Activated T-cell treated with anti-CD3 and anti-CD28 coated beads, Interleukin-2, amount 50 U/mL, for 4 hours (primary cell): ENCODE data around the gene PARVA. TPM values are rescaled to one million over a fixed set of nuclear protein-coding genes. Genes with fewer than 3 reads are reported as not detected.

Source experiments
- ATAC-seq, 2 donors: fragments of 200-7000 bp; cut with Tn5 transposase; one replicate each; pipeline ENCODE4 v1.10.0; 2021
- DNase-seq: peaks from one replicate; pipeline ENCODE4 v3.0.0-alpha.2; 2020
- H3K27me3 Mint-ChIP-seq: one replicate; pipeline ENCODE4 v1.8.0; 2021; ENCODE audit warnings: low read depth, mixed read lengths
- H3K36me3 Mint-ChIP-seq: one replicate; pipeline ENCODE4 v1.8.0; 2022; ENCODE audit warnings: mixed read lengths; ENCODE audit not compliant: insufficient read depth
- H3K4me1 Mint-ChIP-seq: one replicate; pipeline ENCODE4 v1.8.0; 2021; ENCODE audit warnings: low read depth, mixed read lengths
- H3K4me3 Mint-ChIP-seq: one replicate; pipeline ENCODE4 v1.8.0; 2021; ENCODE audit warnings: mild to moderate bottlenecking, moderate library complexity, mixed read lengths
- H3K9me3 Mint-ChIP-seq: one replicate; pipeline ENCODE4 v1.8.0; 2021; ENCODE audit warnings: mixed read lengths
- total RNA-seq, 3 donors: library from RNA; stranded (reverse); gene quantifications; one replicate each; pipeline ENCODE4 v1.2.1, GENCODE V29; 2021

The PARVA gene
- total RNA-seq, 3 donors from 2014 or later, result 0.11 to 0.76 (median 0.15) TPM

- Mint-ChIP-seq H3K27me3 (peaks cover 1% of the 10 kb centered on the region), H3K4me3 (no peak overlapping the region), H3K36me3 (no peaks in the 10 kb centered on the region), H3K4me1 (no peaks in the 10 kb centered on the region), H3K9me3 (no peaks in the 10 kb centered on the region)
- no peak for DNase-seq
- ATAC-seq, result no peak
Measured at GRCh38 chr11:12445001-12445400, 67.6 kb downstream of the PARVA start.

- H3K36me3 Mint-ChIP-seq, result no peaks in the 10 kb centered on the region
- DNase-seq (no peak), ATAC-seq (no peak)
- H3K4me3 Mint-ChIP-seq, result no peak overlapping the region
- peaks cover 1% of the 10 kb centered on the region for H3K27me3 Mint-ChIP-seq
- no peaks in the 10 kb centered on the region for H3K4me1 Mint-ChIP-seq
- H3K9me3 Mint-ChIP-seq, result no peaks in the 10 kb centered on the region
Measured at GRCh38 chr11:12446863-12447262, 69.5 kb downstream of the PARVA start.

GRCh38 chr11:12448131-12448939 is 71.0 kb downstream of the PARVA start:
- Mint-ChIP-seq H3K4me3 (no peak overlapping the region), H3K27me3 (peaks cover 1% of the 10 kb centered on the region), H3K36me3 (no peaks in the 10 kb centered on the region), H3K4me1 (no peaks in the 10 kb centered on the region), H3K9me3 (no peaks in the 10 kb centered on the region)
- ATAC-seq (no peak), DNase-seq (no peak)

- Mint-ChIP-seq H3K4me3 (no peak overlapping the region), H3K27me3 (peaks cover 1% of the 10 kb centered on the region), H3K36me3 (no peaks in the 10 kb centered on the region), H3K9me3 (no peaks in the 10 kb centered on the region), H3K4me1 (no peaks in the 10 kb centered on the region)
- no peak for DNase-seq
- no peak for ATAC-seq
Measured at GRCh38 chr11:12449961-12450715, 72.8 kb downstream of the PARVA start.

GRCh38 chr11:12451179-12451814 is 73.9 kb downstream of the PARVA start:
- Mint-ChIP-seq H3K4me3 (no peak overlapping the region), H3K4me1 (no peaks in the 10 kb centered on the region), H3K9me3 (no peaks in the 10 kb centered on the region), H3K27me3 (peaks cover 1% of the 10 kb centered on the region), H3K36me3 (no peaks in the 10 kb centered on the region)
- ATAC-seq, result no peak
- no peak for DNase-seq

GRCh38 chr11:12453243-12453642 is 75.9 kb downstream of the PARVA start:
- H3K9me3 Mint-ChIP-seq, result no peaks in the 10 kb centered on the region
- no peak overlapping the region for H3K4me3 Mint-ChIP-seq
- DNase-seq (no peak), ATAC-seq (no peak)
- no peaks in the 10 kb centered on the region for H3K4me1 Mint-ChIP-seq
- no peaks in the 10 kb centered on the region for H3K36me3 Mint-ChIP-seq
- peaks cover 7% of the 10 kb centered on the region for H3K27me3 Mint-ChIP-seq

- Mint-ChIP-seq H3K9me3 (no peaks in the 10 kb centered on the region), H3K4me1 (no peaks in the 10 kb centered on the region), H3K27me3 (peaks cover 5% of the 10 kb centered on the region), H3K36me3 (no peaks in the 10 kb centered on the region), H3K4me3 (no peak overlapping the region)
- DNase-seq, result no peak
- no peak for ATAC-seq
Measured at GRCh38 chr11:12454782-12455181, 77.4 kb downstream of the PARVA start.

- Mint-ChIP-seq H3K27me3 (peaks cover 5% of the 10 kb centered on the region), H3K36me3 (no peaks in the 10 kb centered on the region), H3K4me3 (no peak overlapping the region), H3K4me1 (no peaks in the 10 kb centered on the region), H3K9me3 (no peaks in the 10 kb centered on the region)
- ATAC-seq, result no peak
- no peak for DNase-seq
Measured at GRCh38 chr11:12455938-12456337, 78.6 kb downstream of the PARVA start.

- H3K9me3 Mint-ChIP-seq, result no peaks in the 10 kb centered on the region
- peaks cover 5% of the 10 kb centered on the region for H3K27me3 Mint-ChIP-seq
- H3K36me3 Mint-ChIP-seq, result no peaks in the 10 kb centered on the region
- H3K4me3 Mint-ChIP-seq, result no peak overlapping the region
- H3K4me1 Mint-ChIP-seq, result no peaks in the 10 kb centered on the region
- ATAC-seq (no peak), DNase-seq (no peak)
Measured at GRCh38 chr11:12456651-12457579, 79.5 kb downstream of the PARVA start.

- H3K36me3 Mint-ChIP-seq, result no peaks in the 10 kb centered on the region
- no peaks in the 10 kb centered on the region for H3K4me1 Mint-ChIP-seq
- no peak for DNase-seq
- no peaks in the 10 kb centered on the region for H3K9me3 Mint-ChIP-seq
- no peak overlapping the region for H3K4me3 Mint-ChIP-seq
- H3K27me3 Mint-ChIP-seq, result peaks cover 5% of the 10 kb centered on the region
- no peak for ATAC-seq
Measured at GRCh38 chr11:12458042-12458441, 80.7 kb downstream of the PARVA start.

GRCh38 chr11:12459374-12459773 is 82.0 kb downstream of the PARVA start:
- H3K4me1 Mint-ChIP-seq, result no peaks in the 10 kb centered on the region
- no peak overlapping the region for H3K4me3 Mint-ChIP-seq
- DNase-seq (no peak), ATAC-seq (no peak)
- no peaks in the 10 kb centered on the region for H3K36me3 Mint-ChIP-seq
- H3K9me3 Mint-ChIP-seq, result peaks cover 5% of the 10 kb centered on the region
- H3K27me3 Mint-ChIP-seq, result peaks cover 5% of the 10 kb centered on the region

- Mint-ChIP-seq H3K36me3 (no peaks in the 10 kb centered on the region), H3K4me1 (no peaks in the 10 kb centered on the region), H3K27me3 (peaks cover 5% of the 10 kb centered on the region), H3K9me3 (peaks cover 7% of the 10 kb centered on the region), H3K4me3 (no peak overlapping the region)
- ATAC-seq, result no peak
- no peak for DNase-seq
Measured at GRCh38 chr11:12459865-12460444, 82.6 kb downstream of the PARVA start.

GRCh38 chr11:12460466-12460865 is 83.1 kb downstream of the PARVA start:
- no peaks in the 10 kb centered on the region for H3K36me3 Mint-ChIP-seq
- H3K4me1 Mint-ChIP-seq, result no peaks in the 10 kb centered on the region
- no peak overlapping the region for H3K4me3 Mint-ChIP-seq
- H3K9me3 Mint-ChIP-seq, result peaks cover 7% of the 10 kb centered on the region
- DNase-seq (no peak), ATAC-seq (no peak)
- peaks cover 5% of the 10 kb centered on the region for H3K27me3 Mint-ChIP-seq
